ENCODE data around the gene GLCE. TPM values are rescaled to one million over a fixed set of nuclear protein-coding genes. Genes with fewer than 3 reads are reported as not detected.

The GLCE gene
- total RNA-seq, 1 experiment from 2014 or later, result 30.7 TPM

GRCh38 chr15:69316291-69316690 lies 155.9 kb downstream of the GLCE start:
- no peak for DNase-seq (ENCODE audit: low read depth)

GRCh38 chr15:69317392-69317841 lies 157.0 kb downstream of the GLCE start:
- no peak for DNase-seq (ENCODE audit: low read depth)

- DNase-seq (ENCODE audit: low read depth), result no peak
Measured at GRCh38 chr15:69318033-69318432, 157.6 kb downstream of the GLCE start.

- DNase-seq (ENCODE audit: low read depth), result no peak
Measured at GRCh38 chr15:69319384-69320375, 159.2 kb downstream of the GLCE start.

- no peak for DNase-seq (ENCODE audit: low read depth)
Measured at GRCh38 chr15:69320977-69321554, 160.6 kb downstream of the GLCE start.

Other genes starting within 250 kb of the GLCE start
- gene SPESP1, start 230.1 kb upstream of the GLCE start, total RNA-seq (2014; rRNA removed), result 7.9 TPM in 2 replicates
- 0.46 and 0.58 TPM in 2 replicates for gene NOX5, start 145.9 kb upstream of the GLCE start, total RNA-seq (2014; rRNA removed)
- 13.0 and 13.9 TPM in 2 replicates for gene PAQR5, start 138.3 kb downstream of the GLCE start, total RNA-seq (2014; rRNA removed)

All from LHCN-M2 (cell line).